GM12865 (cell line): ENCODE results near the gene MAP6.

Experiments
- DNase-seq: peaks from one replicate; pipeline ENCODE4 v3.0.0; 2010; ENCODE audit warnings: low read depth
- H3K4me3 ChIP-seq: 2 replicates; pipeline ENCODE4 v1.5.1; 2011; ENCODE audit warnings: mild to moderate bottlenecking, low read depth, low read length, control low read depth
- TF ChIP-seq, protein P1 (sequence below): IDR thresholded peaks from 2 replicates; pipeline ENCODE4 v1.5.1; 2011; ENCODE audit warnings: low read length, control low read depth, low read depth, inconsistent platforms; ENCODE audit not compliant: insufficient read depth; ENCODE audit errors: missing control alignments

MAP6 gene

DNA sequence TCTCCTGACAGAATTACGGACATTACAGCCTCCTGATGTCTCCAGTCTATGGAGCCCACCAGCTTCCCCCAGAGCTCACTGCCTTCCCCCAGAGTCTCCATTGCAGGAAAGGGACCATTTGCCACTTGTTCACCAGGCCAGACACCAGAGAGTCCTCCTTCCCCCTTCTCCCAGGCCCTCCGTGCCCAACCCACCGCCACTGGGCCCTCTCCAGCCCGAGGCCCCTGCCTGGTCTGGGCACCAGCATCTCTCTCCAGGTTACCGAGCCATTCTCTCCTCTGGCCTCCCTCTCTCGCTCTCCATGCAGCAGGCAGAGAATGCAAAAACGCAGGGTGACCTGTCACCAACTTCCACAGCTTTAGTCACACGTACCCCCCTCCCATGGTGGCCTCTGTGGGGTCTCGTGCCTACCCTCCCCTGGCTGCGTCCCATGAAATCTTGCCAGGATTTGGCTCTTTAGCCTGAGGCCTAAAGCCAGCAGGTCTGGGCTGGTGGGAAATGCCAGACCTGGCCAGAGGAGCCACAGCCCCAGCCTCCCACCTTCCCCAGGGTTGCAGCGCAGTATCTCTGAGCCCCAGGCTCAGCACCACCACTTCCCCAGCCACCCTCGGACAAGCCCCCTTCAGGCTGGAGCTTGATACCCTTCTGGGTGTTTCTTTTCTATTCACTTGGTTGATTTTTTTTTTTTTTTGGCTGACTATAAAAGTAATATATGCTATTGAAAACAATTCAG lies 113.6 kb downstream of the MAP6 start:
- TF ChIP-seq, protein P1, sequence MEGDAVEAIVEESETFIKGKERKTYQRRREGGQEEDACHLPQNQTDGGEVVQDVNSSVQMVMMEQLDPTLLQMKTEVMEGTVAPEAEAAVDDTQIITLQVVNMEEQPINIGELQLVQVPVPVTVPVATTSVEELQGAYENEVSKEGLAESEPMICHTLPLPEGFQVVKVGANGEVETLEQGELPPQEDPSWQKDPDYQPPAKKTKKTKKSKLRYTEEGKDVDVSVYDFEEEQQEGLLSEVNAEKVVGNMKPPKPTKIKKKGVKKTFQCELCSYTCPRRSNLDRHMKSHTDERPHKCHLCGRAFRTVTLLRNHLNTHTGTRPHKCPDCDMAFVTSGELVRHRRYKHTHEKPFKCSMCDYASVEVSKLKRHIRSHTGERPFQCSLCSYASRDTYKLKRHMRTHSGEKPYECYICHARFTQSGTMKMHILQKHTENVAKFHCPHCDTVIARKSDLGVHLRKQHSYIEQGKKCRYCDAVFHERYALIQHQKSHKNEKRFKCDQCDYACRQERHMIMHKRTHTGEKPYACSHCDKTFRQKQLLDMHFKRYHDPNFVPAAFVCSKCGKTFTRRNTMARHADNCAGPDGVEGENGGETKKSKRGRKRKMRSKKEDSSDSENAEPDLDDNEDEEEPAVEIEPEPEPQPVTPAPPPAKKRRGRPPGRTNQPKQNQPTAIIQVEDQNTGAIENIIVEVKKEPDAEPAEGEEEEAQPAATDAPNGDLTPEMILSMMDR, result no peak
- no peak overlapping the region for H3K4me3 ChIP-seq
- DNase-seq, result no peak

DNA sequence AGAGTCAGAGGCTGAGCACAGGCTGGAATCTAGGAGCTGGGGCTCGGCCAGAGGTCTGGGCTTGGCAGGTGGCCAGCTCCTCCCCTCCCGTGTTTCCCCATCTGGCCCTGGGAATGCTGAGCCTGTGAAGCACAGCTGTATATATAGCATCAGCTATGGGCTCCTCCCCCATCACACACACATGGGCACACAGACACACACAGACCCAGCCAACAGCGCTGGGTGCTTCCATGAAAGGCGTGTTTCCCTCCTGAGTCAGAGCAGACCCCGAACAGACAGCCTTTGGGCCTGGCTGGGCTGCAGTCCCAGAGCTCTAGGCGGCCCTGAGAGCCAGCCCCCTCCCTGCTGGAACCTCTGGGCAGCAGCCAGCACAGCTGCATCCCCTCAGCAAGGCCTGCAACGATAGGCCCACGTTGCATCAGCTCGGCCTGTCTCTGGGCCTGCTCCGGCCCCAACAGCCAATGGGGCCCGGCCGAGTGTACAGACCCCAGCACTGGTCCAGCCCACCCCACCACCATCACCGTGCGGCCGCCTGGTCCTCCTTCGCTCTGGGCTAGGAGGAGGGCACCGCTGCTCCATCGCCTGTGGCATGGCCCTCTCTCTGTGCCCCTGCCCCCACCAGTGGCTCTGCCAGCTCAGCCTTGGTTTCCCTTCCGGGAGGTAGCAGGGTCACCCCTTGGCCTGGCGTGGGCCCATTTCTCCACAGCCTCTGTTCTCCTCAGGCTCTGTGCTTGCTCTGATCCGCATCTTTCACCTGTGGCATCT lies 114.4 kb downstream of the MAP6 start:
- H3K4me3 ChIP-seq, result no peak overlapping the region
- no peak for DNase-seq

DNA sequence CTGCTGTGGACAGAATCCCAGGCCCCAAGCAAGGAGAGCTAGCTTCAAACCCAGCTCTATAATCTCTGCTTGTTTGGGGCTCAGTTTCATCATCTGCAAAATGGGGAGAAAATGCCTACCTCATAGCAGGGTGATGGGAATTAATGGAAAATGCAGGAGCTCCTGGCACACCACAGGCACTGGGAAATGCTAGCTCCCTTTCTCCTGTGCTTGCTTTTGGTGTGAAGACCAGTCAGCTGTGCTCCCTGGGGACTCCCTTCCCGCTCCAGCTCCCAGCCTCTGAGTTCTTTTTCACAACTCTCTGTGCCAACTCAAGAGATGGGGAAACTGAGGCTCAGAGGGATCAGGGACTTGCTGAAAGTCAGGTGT lies 115.0 kb downstream of the MAP6 start:
- TF ChIP-seq, protein P1, result no peak
- no peak for DNase-seq
- no peak overlapping the region for H3K4me3 ChIP-seq

More for the DNA sequence above, 114.4 kb downstream of the MAP6 start:
- TF ChIP-seq, protein P1, result no peak

DNA sequence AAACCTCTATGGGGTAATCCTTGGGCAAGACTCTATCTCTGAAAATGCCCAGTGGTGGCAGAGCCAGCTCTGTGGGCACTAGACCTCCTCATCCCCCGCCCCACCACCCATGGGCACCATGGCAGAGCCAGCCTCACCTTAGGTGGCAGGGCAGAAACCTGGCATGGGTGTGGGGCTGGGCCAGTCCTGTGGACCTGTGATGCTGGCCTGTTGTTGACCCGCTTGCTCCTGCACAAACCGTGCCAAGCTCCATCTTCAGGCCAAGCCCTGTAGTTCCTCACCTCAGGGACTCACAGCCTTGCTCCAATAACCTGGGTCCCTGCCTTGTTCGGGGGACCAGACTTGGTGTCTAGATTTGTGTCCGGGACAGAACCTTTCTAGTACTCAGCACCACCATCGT lies 115.7 kb downstream of the MAP6 start:
- TF ChIP-seq, protein P1, result no peak
- no peak for DNase-seq
- H3K4me3 ChIP-seq, result no peak overlapping the region

DNA sequence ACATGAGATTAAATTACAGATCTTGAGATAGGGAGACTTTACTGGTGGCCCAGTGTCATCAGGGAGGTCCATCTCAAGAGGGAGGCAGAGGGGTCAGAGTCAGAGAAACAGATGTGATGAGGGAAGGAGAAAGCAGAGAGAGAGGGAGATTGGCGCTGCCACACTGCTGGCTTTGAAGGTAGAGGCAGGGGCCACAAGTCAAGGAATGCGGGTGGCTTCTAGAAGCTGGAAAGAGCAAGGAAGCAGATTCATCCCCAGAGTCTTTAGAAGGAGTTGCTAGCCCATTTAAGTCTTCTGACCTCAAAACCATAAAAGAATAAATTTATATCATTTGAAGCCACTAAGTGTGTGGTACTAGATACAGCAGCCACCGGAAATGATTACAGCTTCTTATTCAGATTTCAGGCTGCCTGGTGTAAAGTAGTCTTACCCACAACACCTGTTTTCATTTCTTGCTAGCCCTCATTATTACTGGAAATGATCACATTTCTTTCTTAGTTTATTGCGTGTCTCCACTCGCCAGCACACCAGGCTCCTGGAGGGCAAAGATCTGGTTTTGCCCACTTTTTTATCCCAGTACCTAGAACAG lies 119.4 kb downstream of the MAP6 start:
- no peak for DNase-seq
- no peak overlapping the region for H3K4me3 ChIP-seq
- TF ChIP-seq, protein P1, result no peak

DNA sequence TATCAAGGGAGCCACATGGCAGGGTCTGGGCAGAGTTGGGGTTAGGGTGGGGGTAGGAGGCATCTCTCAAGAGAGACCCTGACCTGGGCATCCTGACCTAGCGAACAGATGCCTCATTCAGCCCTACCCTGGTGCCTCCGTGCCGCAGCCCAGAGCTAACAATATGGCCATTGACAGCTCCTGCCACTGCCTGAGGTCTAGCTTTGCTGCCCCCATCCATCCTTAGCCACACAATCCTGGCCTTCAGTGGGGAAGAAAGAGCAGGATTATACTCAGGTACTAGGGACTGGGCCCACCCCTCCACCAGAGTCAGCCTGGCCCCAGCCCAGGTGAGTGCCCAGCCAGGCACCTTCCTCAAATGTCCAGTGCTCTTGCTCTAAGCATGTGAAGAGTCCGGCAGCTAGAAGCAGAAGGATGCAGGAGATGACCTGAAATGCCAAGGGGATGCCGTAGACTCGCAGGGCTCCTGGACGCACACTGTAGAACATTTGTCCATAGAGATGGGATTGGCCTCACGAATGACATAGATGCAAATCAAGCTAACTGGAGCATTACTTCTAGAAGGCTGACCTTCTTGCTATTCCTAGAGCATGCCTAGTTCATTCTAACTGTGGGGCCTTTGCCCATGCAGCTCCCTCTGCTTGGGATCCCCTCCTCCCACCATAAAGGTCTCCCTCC lies 120.1 kb downstream of the MAP6 start:
- H3K4me3 ChIP-seq, result no peak overlapping the region
- TF ChIP-seq, protein P1, result no peak
- DNase-seq, result no peak
